ENCODE measurements around the gene FRS2.
"Not testable (repeated sequence)": the region's sequence is repeated elsewhere in the genome, so short reads cannot be mapped to it uniquely, and the experiment has no call there.

Gene FRS2, protein sequence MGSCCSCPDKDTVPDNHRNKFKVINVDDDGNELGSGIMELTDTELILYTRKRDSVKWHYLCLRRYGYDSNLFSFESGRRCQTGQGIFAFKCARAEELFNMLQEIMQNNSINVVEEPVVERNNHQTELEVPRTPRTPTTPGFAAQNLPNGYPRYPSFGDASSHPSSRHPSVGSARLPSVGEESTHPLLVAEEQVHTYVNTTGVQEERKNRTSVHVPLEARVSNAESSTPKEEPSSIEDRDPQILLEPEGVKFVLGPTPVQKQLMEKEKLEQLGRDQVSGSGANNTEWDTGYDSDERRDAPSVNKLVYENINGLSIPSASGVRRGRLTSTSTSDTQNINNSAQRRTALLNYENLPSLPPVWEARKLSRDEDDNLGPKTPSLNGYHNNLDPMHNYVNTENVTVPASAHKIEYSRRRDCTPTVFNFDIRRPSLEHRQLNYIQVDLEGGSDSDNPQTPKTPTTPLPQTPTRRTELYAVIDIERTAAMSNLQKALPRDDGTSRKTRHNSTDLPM

DNA sequence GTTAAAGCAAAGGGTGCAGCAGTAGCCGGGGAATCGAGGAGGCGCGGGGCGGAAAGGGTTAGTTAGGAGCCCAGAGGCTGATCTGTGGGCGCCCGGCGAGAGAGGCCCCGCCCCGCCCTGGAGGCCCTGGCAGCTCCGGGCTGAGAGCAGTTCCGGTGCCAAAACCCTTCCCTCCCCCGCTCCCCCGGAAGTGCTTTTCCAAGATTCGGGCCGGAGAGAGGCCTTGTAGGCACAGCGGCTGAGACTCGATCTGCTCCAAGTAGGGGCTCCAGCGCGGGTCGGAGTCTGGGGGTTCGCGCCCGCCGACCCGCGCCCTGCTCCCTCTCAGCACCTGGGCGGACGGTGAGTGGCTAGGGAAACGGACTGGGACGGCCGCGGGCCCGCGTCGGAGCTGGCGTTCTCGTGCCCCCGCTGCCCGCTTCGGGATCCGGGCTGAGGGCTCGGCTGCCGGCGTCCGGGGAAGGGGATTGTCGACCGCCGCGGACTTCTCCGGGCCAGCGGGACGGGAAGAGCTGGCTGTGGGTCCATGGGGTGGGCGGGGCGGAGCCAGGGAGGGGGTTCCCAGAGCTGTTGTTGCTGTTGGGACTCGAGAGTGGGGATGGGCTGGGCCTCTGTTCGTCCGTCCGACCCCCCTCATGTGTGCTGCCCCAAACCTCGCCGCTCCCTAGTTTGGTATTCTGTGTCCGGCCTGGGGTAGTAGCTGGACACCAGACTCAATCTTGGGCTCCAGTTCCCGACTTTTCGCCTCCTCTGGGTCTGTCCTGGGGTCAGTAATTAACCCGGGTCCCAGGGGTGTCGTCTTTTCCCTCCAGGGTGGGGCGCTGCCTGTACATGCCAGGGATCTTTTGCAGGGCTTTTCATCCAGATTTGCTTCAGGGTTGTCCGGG lies at the start of gene FRS2:
Gene FRS2 (plus strand): TSS at position 200 of the 887 bp plus-strand sequence. CDS start 98,643 bp downstream, outside the sequence.
- peak; percentile 69 to 90 for DNase-seq

DNA sequence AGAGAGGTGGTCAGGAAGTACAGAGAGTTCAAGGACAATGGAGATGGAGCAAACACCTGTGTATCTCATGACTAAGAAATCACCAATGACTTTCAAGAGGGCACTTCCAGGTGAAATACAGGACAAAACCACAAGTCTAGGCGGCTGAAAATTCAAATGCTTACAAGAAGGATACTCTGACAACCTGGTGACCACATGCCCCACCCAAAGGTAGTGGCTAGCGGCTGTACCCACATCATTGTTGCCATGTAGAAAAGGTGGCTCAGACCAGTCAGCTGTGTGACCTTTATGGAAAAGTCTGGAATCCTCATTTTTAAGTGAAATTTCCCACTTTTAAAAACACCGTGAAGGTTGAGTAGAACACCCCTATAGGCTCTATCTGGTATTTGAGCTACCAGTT lies 48.6 kb upstream of the FRS2 start:
- no peak for DNase-seq

DNA sequence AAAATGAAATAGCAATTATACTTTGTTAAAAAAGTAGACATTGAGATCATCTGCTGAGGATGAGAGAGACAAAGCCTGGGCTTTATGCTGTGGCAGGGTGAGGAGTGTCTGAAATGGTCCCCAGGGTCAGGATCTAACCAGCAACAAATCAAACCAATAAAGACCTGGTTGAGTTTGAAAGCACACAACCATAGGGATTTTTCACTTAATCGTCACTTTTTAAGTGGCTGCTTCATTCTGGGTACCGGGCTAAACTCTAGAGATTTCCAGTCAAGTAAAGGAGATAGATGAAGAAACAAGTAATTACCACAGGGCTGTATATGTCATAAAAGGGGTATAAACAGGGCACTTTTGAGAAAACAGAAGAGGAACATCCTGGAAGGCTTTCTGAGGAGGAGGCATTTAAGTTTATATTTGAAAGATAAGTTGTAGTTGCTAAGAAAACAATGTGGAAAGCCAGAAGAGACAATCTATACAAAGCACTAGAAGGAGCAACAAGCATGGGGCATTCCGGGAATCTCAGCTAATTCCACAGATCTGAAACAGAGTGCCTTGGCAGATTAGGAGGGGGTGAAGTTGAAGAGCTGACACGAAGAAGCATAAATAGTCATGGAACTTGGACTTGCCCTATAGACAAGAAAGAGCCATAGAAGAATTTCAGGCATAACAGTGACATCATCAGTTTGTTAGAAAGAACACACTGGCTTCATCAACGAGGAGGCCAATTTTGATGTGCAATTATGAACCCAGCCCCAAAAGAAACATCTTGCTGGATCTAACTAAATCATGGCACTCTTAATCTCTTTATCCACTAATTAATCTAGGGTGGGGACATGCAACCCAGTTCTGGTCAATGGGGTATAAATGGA lies 46.9 kb upstream of the FRS2 start:
- DNase-seq: no peak

DNA sequence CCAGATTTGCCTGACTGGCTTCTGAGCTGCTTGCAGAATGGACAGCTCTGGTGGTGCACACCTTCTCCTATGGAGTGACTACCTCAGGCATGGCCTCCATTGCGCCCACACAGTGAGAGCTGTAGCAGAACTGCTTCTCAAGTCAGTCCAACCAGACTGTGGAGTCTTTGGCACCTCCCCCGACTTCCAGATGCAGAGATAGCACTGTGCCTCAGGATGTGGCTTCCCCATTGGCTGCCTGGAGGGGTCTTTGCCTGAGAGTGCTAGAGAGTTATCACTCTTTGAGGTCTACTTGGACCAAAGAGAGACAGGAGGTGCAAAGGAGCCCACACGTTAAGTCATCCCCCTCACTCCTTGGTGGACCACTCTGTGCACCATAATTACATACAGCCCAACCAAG lies 44.8 kb upstream of the FRS2 start:
- DNase-seq: no peak

DNA sequence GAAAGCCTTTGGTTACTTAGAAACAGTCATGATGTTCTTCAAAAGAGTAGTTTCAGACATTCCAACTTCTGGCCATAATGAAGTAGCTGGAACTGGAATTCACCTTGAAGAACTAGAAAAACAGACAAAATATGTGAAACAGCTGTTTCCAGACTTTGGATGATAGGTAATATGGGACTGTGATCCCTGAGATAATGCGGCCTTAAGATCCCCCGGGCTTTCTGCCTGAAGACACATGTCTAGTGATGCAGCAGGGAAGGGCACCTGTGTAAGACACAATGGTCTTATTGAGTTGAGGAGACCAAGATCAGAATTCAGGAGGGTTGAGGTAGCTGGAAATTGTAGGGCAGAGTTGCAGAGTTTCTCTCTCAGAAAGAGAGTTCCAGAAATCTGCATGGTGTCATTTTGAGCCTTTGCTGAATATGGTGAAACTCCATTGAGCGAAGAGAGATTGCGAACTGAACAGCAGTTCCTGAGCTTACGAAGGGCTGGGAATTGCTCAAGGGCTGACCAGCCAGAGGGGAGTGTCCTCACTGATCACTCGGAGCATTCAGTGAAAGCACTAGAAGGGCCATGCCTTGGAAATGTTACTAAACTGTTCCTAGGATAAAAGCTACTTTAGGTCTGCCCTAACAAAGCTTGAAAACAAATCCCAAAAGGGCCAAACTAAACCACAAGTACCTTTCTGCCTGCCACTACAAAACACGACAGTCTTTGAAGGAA lies 41.7 kb upstream of the FRS2 start:
- DNase-seq: no peak

DNA sequence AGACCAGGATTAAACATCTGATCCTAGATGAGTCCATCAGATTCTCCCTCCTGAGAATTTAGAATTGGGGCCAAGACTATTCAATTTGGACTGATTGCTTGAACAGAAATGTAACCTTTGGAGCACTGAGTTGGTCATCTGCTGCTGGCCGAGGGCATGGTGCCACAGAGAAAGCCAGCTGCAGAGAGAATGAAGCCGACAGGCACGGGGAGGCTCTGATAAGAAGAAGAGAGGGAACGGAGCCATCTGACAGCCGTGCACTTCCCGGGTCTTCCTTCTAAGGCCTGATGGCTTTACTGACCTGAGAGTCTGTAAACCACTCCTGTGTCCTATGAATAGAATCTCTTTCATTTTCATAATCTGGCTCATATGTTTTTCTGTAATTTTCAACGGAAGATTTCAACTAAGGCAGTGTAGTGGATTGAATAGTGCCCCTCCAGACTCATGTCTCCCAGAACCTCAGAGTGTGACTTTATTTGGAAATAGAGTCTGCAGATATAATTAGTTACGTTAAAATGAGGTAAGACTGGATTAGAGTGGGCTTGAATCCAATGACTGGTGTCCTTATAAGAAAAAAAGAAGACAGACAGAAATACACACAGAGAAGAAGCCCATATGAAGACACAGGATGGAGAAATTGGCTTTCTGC lies 39.1 kb upstream of the FRS2 start:
- no peak for DNase-seq

DNA sequence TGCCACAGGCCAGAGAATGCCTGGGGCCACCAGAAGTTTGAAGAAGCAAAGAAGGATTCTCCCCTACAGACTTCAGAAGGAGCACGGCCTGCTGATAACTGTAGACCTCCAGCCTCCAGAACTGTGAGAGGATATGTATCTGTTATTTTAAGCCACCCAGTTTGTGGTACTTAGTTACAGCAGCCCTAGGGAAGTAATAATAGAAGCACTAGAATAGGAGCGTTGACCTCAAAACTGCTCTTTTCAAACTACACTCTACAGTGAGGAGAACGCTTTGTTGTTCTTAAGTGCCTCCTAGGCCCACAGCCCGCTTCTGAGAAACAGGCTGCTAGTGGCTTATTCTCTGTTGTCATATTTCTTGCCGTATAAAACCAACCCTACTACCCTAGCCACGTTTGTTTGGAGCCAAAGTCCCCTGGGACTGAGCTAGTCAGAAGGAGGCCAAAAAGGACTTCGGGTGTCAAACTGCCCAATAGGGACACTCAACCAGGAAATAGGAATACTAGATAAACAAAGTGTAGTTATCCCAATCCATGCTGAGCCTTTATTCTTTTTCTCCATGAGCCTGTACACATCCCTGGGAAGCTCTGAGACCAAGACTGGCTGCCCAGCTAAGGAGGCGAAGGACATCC lies 38.5 kb upstream of the FRS2 start:
- no peak for DNase-seq

DNA sequence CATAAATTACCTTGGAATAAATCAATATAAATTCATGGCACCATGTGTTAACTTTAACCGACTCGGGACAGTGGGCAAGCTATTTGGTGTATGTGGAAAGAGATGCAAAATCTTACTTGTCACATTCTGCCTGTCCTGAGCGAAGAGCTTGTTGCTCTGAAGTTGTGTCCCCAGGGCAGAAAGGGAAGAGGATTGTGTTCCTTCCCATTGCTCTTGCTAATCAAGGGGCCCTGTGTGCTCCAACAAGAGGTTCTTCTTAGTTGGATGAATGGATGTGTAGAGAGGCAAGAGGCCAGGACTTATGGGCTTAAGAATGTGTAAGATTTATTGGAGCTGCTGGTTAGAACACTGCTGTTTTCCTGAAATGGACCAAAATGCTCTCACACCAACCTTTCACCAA lies 36.5 kb upstream of the FRS2 start:
- DNase-seq: no peak

DNA sequence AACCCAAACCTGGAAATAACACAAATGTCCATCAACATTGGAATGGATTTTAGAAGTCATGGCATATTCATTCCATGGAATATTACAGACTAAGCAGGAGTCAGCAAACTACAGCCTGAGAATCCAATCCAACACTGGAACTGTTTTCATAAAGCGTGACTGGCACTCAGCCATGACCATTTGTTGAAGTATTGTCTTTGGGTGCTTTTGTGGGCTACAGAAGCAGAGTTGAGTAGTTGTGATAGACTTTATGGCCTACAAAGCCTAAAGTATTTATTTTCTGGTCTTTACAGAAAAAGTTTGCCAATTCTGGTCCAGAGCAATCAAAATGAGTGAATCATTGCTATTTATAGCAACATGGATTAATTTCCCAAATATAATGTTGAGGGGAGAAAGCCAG lies 34.5 kb upstream of the FRS2 start:
- peak in 1 of 2 experiments; percentile 12 for DNase-seq

DNA sequence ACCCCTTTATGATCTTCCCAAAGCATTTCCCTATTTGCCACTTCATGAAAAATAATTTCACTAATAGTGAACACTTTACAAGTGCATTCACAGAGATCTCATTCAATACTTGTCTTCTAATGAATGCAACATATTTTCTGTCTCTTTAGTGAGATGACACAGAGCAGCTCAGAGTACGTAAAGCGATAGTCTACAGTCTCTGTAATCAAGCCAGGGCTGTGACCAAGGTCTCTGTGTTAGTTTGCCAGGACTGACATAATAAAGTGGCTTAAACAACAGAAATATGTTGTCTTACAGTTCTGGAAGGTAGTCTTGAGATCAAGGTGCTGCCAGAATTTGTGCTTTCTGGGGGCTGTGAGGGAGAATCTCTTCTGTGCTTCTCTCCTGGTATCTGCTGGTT lies 33.1 kb upstream of the FRS2 start:
- no peak for DNase-seq

DNA sequence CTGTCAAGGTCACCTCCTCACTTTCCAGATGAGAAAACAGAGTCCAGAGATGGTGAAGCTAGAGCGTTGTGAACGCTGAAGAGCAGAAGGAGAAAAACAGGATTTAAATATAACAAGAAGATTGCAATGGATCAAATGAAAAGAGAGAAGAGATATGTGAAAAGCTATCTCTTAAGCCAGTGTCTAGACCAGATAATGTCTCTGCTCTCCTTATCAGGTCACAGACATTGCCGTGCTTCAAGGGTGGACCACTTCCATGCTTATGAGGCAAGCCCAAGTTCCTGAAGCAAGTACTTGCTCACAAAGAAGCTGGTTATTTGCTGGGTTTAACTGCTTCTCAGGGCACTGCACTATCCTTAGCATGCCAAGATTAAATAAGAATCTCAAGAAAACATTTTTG lies 31.6 kb upstream of the FRS2 start:
- no peak for DNase-seq

DNA sequence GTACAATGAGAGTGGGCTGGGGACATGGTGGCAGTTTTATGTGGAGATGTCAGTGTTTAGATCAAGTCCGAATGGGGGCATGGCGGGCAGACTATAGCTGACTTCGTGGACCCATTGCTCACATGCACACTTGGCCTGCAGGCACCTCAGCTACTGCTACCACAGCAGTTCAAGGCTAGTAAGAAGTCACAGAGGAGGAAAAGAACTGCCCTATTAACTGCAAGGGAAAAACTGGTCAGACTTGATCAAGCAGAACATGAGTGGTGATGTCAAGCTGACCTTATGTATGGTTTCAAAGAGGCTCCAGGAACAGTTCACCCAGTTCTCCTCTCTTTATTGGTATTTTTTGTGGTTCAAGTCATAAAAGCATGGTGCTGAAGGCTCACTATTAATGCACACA lies 30.2 kb upstream of the FRS2 start:
- DNase-seq: no peak

DNA sequence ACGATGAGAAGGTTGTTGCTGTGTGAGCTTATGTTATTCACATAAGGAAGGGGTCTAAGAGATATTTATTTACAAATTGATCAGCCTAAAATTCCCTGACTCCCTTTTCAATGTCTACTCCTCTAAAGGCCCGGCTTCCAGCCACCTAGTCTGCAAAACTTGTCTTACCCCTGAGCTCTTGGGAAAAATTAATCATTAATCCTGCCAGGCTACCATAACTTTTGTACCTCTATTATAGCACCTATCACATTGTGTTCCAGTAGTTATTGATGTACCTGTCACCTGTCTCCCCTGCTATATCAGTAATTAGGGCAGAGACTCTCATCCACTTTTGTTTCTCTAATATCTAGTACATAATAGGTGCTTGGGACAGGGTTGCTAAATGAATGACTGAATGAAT lies 29.3 kb upstream of the FRS2 start:
- DNase-seq: no peak

DNA sequence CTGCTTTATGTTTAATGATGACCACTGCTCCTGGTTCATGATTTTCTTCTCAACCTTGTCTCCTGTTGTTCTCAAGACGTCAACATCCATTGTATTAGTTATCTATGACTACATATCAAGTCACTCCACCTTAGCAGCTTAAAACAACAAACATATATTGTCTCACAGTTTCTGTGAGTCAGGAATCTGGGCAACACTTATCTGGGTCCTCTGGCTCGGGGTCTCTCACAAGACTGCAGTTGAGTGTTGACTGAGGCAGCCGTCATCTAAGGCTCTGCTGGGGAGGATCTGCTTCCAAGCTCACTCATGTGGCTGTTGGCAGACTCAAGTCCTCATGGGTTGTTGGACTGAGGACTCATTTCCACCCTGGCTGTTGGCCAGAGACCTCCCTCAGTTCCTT lies 27.3 kb upstream of the FRS2 start:
- peak in 1 of 2 experiments; percentile 58 for DNase-seq

DNA sequence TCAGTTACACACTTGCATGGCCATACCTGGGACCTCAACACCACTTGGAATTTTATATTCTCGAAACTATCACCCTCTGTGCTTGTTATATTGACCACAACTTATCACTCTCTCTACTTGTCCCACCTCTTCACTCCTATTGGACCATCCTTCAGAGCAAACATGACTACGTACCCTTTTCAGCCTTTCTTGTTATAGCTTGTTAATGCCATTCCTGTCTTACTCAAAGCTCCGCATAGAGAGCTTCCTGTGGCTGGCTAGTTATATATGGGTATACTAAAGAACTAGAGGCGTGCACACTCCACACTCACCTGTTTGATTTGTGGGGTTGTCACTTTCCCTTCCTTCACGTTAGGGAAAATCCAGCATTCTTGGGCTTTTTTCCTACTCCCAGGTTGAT lies 26.3 kb upstream of the FRS2 start:
- DNase-seq: no peak

DNA sequence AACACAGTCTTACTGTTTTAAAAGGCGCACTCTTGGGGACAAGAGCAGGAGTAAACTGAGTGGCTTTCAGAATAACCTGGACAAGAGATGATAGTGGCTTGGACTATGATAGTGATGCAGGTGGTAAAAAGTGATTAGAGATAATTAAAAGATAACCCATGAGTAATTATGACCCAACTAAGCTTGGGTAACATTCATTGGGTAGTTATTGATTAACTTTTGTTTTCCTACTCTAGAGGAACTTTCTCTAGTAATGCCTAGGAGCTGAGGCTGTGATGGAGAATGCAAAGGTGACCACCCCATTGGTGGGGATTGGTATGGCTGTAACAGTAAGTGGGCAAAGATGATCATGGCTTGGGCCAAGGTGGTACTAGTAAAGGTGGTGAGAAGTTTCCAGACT lies 22.3 kb upstream of the FRS2 start:
- no peak for DNase-seq

DNA sequence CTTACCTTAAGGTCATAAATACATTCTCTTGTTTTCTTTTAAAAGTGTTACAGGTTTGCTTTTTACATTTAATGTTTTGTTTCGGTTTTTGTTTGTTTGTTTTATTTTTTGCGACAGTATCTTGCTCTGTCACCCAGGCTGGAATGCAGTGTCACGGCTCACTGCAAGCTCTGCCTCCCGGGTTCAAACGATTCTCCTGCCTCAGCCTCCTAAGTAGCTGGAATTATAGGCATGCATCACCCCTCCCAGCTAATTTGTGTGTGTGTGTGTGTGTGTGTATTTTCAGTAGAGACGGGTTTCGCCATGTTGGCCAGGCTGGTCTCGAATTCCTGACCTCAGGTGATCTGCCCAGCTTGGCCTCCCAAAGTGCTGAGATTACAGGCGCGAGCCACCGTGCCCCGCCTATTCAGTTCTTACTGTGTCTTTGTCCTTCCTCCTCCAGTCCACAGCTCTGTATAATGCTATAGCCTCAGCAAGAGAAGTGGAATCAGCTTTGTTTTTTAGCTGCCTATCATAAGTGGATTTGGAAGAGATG lies 17.5 kb upstream of the FRS2 start:
- DNase-seq: not testable (repeated sequence)

DNA sequence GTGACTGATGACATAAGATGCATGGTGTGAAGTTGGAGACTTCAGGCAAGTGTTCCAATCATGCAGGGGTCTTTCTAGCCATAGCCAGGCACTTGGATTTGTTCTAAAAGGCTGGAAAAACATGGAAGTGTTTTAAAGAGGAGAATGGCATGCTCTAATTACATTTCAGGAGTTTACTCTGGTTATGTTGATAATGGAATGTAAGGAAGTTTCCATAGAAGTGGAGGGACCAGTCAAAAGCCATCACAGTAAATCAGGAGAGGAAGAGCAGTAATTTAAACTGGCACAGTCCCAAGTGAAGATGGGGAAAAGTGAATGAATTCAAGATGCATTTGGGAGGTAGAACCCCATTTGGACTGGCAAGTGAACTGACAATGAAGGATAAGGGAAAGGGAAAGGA lies 13.9 kb upstream of the FRS2 start:
- DNase-seq: no peak

DNA sequence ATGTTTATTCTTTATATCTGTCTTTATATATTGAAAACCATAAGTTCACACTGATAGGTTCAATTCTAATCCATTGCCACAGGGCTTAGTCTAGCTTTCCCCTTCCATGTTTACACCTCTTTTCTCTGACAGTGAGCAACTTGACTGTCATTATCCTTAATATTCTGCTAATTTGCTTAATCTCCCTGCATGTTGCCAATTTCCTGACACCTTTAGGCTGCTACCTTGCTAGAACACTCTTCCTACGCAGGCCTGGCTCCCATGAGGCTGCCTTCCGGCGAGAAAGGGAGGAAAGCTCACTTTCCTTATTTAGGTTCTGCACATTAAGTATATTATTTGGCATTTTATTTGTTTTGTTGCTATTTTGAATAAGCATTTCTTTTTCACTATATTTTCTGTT lies 12.8 kb upstream of the FRS2 start:
- no peak for DNase-seq

DNA sequence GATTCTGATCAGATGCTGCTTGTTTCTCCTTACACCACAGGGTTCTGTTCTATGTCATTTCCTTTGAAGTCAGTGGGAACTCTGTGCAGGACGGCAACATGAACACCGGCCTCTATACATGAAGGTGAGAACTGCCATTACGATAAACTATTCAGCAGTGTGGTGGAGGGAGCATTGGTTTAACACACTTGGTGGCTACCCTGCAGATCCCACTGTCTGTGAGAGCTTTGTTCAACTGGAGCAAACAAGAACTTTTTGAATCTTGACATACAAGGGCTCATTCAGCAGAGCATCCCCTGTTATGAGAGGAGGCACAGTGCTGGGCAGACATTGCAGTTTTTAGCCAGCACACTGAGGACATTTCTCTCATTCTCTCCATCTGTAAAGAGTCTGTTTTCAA lies 10.7 kb upstream of the FRS2 start:
- no peak for DNase-seq

DNA sequence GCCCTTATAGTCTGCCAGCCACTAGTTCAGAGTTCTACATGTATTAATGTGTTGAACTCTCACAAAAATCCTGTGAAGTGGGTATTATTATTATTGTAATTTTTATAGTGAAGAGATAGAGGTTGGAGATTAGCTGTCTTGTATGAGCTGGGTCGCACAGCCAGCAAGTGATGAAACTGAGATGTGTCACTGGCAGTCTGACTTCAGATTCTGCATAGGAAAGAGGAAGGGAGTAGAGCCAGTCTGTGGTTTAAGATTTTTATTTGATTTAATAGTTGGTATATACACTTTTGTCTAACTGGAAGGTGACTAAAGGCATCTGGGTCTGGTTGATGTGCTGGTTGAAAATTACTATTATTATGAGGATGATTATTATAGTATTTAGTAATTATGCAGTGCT lies 5.8 kb upstream of the FRS2 start:
- DNase-seq: no peak

Data from NCI-H446 (cell line).